OCI-LY1 (cell line): ENCODE results near the gene MAST4.

Experiments
- H2AFZ ChIP-seq: fragments of 200-600 bp; sonication (generic), shearing (Covaris generic); 2 replicates; pipeline ENCODE4 v1.6.0; 2014; ENCODE audit warnings: antibody characterized with exemption, mild to moderate bottlenecking, low read length
- H3F3A ChIP-seq: fragments of 200-600 bp; sonication (generic), shearing (Covaris generic); 2 replicates; pipeline ENCODE4 v1.6.0; 2014; ENCODE audit warnings: mild to moderate bottlenecking, antibody characterized with exemption, low read length, moderate library complexity; ENCODE audit not compliant: insufficient read depth
- H3K27ac ChIP-seq: fragments of 200-600 bp; sonication (generic); 2 replicates; pipeline ENCODE4 v1.5.1; 2014; ENCODE audit warnings: low read length, mixed run types, mild to moderate bottlenecking, low read depth; ENCODE audit not compliant: poor library complexity, severe bottlenecking
- H3K27me3 ChIP-seq: fragments of 200-600 bp; sonication (generic); 2 replicates; pipeline ENCODE4 v1.6.0; 2014; ENCODE audit warnings: antibody characterized with exemption, mild to moderate bottlenecking, low read length, moderate library complexity; ENCODE audit not compliant: insufficient read depth
- H3K36me3 ChIP-seq: fragments of 200-600 bp; sonication (generic); 2 replicates; pipeline ENCODE4 v1.6.1; 2014; ENCODE audit warnings: mild to moderate bottlenecking, antibody characterized with exemption, low read length, moderate library complexity, mixed read lengths; ENCODE audit not compliant: insufficient read depth
- H3K4me1 ChIP-seq: fragments of 200-600 bp; sonication (generic); 2 replicates; pipeline ENCODE4 v1.5.1; 2014; ENCODE audit warnings: mild to moderate bottlenecking, low read length, moderate library complexity; ENCODE audit not compliant: insufficient read depth, severe bottlenecking
- H3K4me2 ChIP-seq: fragments of 200-600 bp; sonication (generic), shearing (Covaris generic); 2 replicates; pipeline ENCODE4 v1.6.1; 2014; ENCODE audit warnings: low read length
- H3K4me3 ChIP-seq: fragments of 200-600 bp; sonication (generic); 2 replicates; pipeline ENCODE4 v1.5.1; 2014; ENCODE audit warnings: low read length, low read depth, mild to moderate bottlenecking, mixed read lengths; ENCODE audit not compliant: poor library complexity, severe bottlenecking
- H3K79me2 ChIP-seq: fragments of 200-600 bp; shearing (Covaris generic); 2 replicates; pipeline ENCODE4 v1.6.1; 2016; ENCODE audit warnings: mixed run types, low read length, mixed read lengths; ENCODE audit not compliant: insufficient read depth
- H3K9ac ChIP-seq: fragments of 200-600 bp; sonication (generic), shearing (Covaris generic); 2 replicates; pipeline ENCODE4 v1.6.1; 2014; ENCODE audit warnings: mild to moderate bottlenecking, low read length, mixed read lengths
- H3K9me2 ChIP-seq: fragments of 200-600 bp; sonication (generic), shearing (Covaris generic); 2 replicates; pipeline ENCODE4 v1.6.1; 2014; ENCODE audit warnings: low read depth, mild to moderate bottlenecking, low read length, mixed read lengths
- H3K9me3 ChIP-seq: fragments of 200-600 bp; shearing (Covaris generic); 2 replicates; pipeline ENCODE4 v1.6.1; 2014; ENCODE audit warnings: low read length, mixed read lengths
- H4K20me1 ChIP-seq: fragments of 200-600 bp; sonication (generic), shearing (Covaris generic); 2 replicates; pipeline ENCODE4 v1.6.0; 2016; ENCODE audit warnings: mild to moderate bottlenecking, low read length; ENCODE audit not compliant: insufficient read depth
- CTCF ChIP-seq: fragments of 200-600 bp; sonication (generic), shearing (Covaris generic); IDR thresholded peaks from 2 replicates; pipeline ENCODE4 v1.5.1; 2017; ENCODE audit warnings: mild to moderate bottlenecking, antibody characterized with exemption, low read length, moderate library complexity, mixed read lengths
- EZH2 ChIP-seq: fragments of 200-600 bp; sonication (generic), shearing (Covaris generic); IDR thresholded peaks from 2 replicates; pipeline ENCODE4 v1.8.0; 2017; ENCODE audit warnings: borderline replicate concordance, mixed run types, mild to moderate bottlenecking, antibody characterized with exemption, low read length, moderate library complexity, mixed read lengths

The MAST4 gene

GRCh38 chr5:66889524-66889923 lies 293.3 kb downstream of the MAST4 start:
- H2AFZ ChIP-seq, result no peak overlapping the region
- no peaks in the 10 kb centered on the region for H3F3A ChIP-seq
- H3K36me3 ChIP-seq, result no peaks in the 10 kb centered on the region
- TF ChIP-seq CTCF, result no peak
- no peak for TF ChIP-seq EZH2
- H3K4me1 ChIP-seq, result no peaks in the 10 kb centered on the region
- H3K4me3 ChIP-seq, result no peak overlapping the region
- H3K79me2 ChIP-seq, result no peaks in the 10 kb centered on the region
- H3K4me2 ChIP-seq, result no peak overlapping the region
- no peaks in the 10 kb centered on the region for H3K9me3 ChIP-seq
- no peaks in the 10 kb centered on the region for H4K20me1 ChIP-seq
- no peak overlapping the region for H3K27ac ChIP-seq
- no peaks in the 10 kb centered on the region for H3K27me3 ChIP-seq
- H3K9me2 ChIP-seq, result no peaks in the 10 kb centered on the region
- no peak overlapping the region for H3K9ac ChIP-seq

GRCh38 chr5:66891184-66891925 lies 295.2 kb downstream of the MAST4 start:
- H3K4me1 ChIP-seq, result no peaks in the 10 kb centered on the region
- no peaks in the 10 kb centered on the region for H3K9me2 ChIP-seq
- H3K4me3 ChIP-seq, result no peak overlapping the region
- no peak for TF ChIP-seq CTCF
- TF ChIP-seq EZH2, result no peak
- no peak overlapping the region for H3K9ac ChIP-seq
- no peaks in the 10 kb centered on the region for H3F3A ChIP-seq
- H2AFZ ChIP-seq, result no peak overlapping the region
- H3K79me2 ChIP-seq, result no peaks in the 10 kb centered on the region
- H3K27me3 ChIP-seq, result no peaks in the 10 kb centered on the region
- no peak overlapping the region for H3K27ac ChIP-seq
- no peaks in the 10 kb centered on the region for H3K36me3 ChIP-seq
- H3K9me3 ChIP-seq, result no peaks in the 10 kb centered on the region
- no peak overlapping the region for H3K4me2 ChIP-seq
- no peaks in the 10 kb centered on the region for H4K20me1 ChIP-seq

- H3K27me3 ChIP-seq, result no peaks in the 10 kb centered on the region
- no peaks in the 10 kb centered on the region for H3K36me3 ChIP-seq
- no peak overlapping the region for H3K4me3 ChIP-seq
- no peak overlapping the region for H3K27ac ChIP-seq
- TF ChIP-seq CTCF (no peak), EZH2 (no peak)
- H3K9me3 ChIP-seq, result no peaks in the 10 kb centered on the region
- H3K4me2 ChIP-seq, result no peak overlapping the region
- H3K79me2 ChIP-seq, result no peaks in the 10 kb centered on the region
- no peaks in the 10 kb centered on the region for H4K20me1 ChIP-seq
- H2AFZ ChIP-seq, result no peak overlapping the region
- H3F3A ChIP-seq, result no peaks in the 10 kb centered on the region
- no peaks in the 10 kb centered on the region for H3K4me1 ChIP-seq
- no peaks in the 10 kb centered on the region for H3K9me2 ChIP-seq
- H3K9ac ChIP-seq, result no peak overlapping the region
Observed at GRCh38 chr5:66892716-66893115, 296.5 kb downstream of the MAST4 start.
